GM12891 (cell line): ENCODE data around the gene CCDC177.

Source experiments
- POLR2A ChIP-seq: IDR thresholded peaks from 2 replicates; pipeline ENCODE4 v1.6.1; 2011; ENCODE audit warnings: low read depth, low read length, control low read depth
- POLR2AphosphoS5 ChIP-seq: IDR thresholded peaks from 2 replicates; pipeline ENCODE4 v1.6.1; 2011; ENCODE audit warnings: low read depth, low read length, control low read depth
- POU2F2 ChIP-seq: IDR thresholded peaks from 2 replicates; pipeline ENCODE4 v1.6.1; 2011; ENCODE audit warnings: low read depth, mild to moderate bottlenecking, control low read depth, low read length, moderate library complexity
- TAF1 ChIP-seq: IDR thresholded peaks from 2 replicates; pipeline ENCODE4 v1.6.1; 2011; ENCODE audit warnings: low read depth, low read length, control low read depth

DNA sequence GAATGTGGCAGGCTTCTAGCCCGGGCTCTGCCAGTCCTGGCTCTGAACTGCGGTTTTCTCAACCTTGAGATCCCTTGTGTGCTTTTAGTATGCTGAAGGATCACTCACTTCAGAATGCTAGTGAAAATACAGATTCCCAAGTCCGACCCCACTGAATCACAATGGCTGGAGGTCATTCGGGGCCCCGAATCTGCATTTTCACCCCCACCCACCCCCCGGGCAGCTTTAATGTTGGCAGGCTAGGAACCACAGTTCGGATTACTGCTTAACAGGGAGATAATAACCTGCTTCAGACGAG is 36.2 kb upstream of the CCDC177 start:
- TF ChIP-seq POLR2AphosphoS5 (no peak), POLR2A (no peak), TAF1 (no peak), POU2F2 (no peak)
